B cell (primary cell): ENCODE measurements around the gene MNX1. TPM values are rescaled to one million over a fixed set of nuclear protein-coding genes. Genes with fewer than 3 reads are reported as not detected.

Experiments used
- ATAC-seq: fragments of 200-7000 bp; cut with Tn5 transposase; one replicate; pipeline ENCODE4 v1.10.0; 2021; ENCODE audit warnings: low read depth, mild to moderate bottlenecking, moderate number of reproducible peaks, moderate library complexity
- CTCF ChIA-PET: fragments of 350-600 bp; sonication (Branson Sonifier 250); formaldehyde crosslinking; loops from one replicate; lab custom pipeline; 2021; ENCODE audit warnings: antibody characterized with exemption, inconsistent platforms; lab: Charles Lee
- POLR2A ChIA-PET: fragments of 350-600 bp; sonication (Branson Sonifier 250); formaldehyde crosslinking; loops from one replicate; lab custom pipeline; 2021; ENCODE audit warnings: antibody characterized with exemption; lab: Charles Lee
- DNase-seq: peaks from one replicate; pipeline ENCODE4 v3.0.0; 2013
- H2AFZ ChIP-seq: 2 replicates; pipeline ENCODE4 v1.6.1; 2012; ENCODE audit warnings: mild to moderate bottlenecking, low read depth, low read length; ENCODE audit not compliant: insufficient read depth, poor library complexity, severe bottlenecking
- H3K27ac ChIP-seq, 2 donors: 1 replicate in 1 of 2; 2 replicates in 1 of 2; pipeline ENCODE4 v1.5.1; 2012 to 2013; ENCODE audit warnings: low read length in 2 of 2, mild to moderate bottlenecking in 2 of 2, moderate library complexity in 1 of 2
- H3K27me3 ChIP-seq, 4 experiments: fragments of 200-600 bp in 1 of 4; sonication (generic) in 1 of 4; replicated peaks in 1 of 4; 1 replicate in 2 of 4; 2 replicates in 2 of 4; pipeline versions ENCODE4 v1.6.1 to v1.7.0; 2013 to 2016; ENCODE audit warnings: low read length in 3 of 4, mild to moderate bottlenecking in 2 of 4, mixed read lengths in 1 of 4, moderate library complexity in 1 of 4; ENCODE audit not compliant: insufficient read depth in 4 of 4, control insufficient read depth in 3 of 4; ENCODE audit errors: control extremely low read depth in 1 of 4
- H3K36me3 ChIP-seq, 2 experiments: replicated peaks in 1 of 2; 1 replicate in 1 of 2; 2 replicates in 1 of 2; pipeline versions ENCODE4 v1.6.1 to v1.7.1; 2013; ENCODE audit warnings: low read length in 1 of 2; ENCODE audit not compliant: insufficient read depth in 2 of 2, control insufficient read depth in 1 of 2; ENCODE audit errors: control extremely low read depth in 1 of 2, extremely low read depth in 1 of 2
- H3K4me1 ChIP-seq, 2 donors: fragments of 200-600 bp in 1 of 2; sonication (generic) in 1 of 2; 1 replicate in 1 of 2; 2 replicates in 1 of 2; pipeline versions ENCODE4 v1.5.1 to v1.6.1; 2013 to 2017; ENCODE audit warnings: low read length in 2 of 2; ENCODE audit not compliant: control insufficient read depth in 2 of 2, insufficient read depth in 2 of 2
- H3K4me2 ChIP-seq: replicated peaks from 2 replicates; pipeline ENCODE3; 2012; ENCODE audit warnings: mild to moderate bottlenecking, low read depth, low read length; ENCODE audit not compliant: poor library complexity, severe bottlenecking
- H3K4me3 ChIP-seq, 5 experiments: fragments of 200-600 bp in 1 of 5; sonication (generic) in 1 of 5; 1 replicate in 3 of 5; 2 replicates in 2 of 5; pipeline versions ENCODE4 v1.5.1 to v1.7.0; 2011 to 2016; ENCODE audit warnings: low read length in 4 of 5, mild to moderate bottlenecking in 4 of 5, low read depth in 2 of 5, control low read depth in 1 of 5, moderate library complexity in 1 of 5; ENCODE audit not compliant: insufficient read depth in 1 of 5; ENCODE audit errors: control extremely low read depth in 1 of 5, extremely low read depth in 1 of 5
- H3K79me2 ChIP-seq: fragments of 200-600 bp; sonication (generic); one replicate; pipeline ENCODE4 v1.6.0; 2016; ENCODE audit warnings: low read length; ENCODE audit not compliant: control insufficient read depth, insufficient read depth
- H3K9ac ChIP-seq: fragments of 200-600 bp; sonication (generic); 2 replicates; pipeline ENCODE4 v1.6.1; 2017; ENCODE audit warnings: mild to moderate bottlenecking, low read length, moderate library complexity
- H3K9me3 ChIP-seq, 3 donors: one replicate each; pipeline versions ENCODE4 v1.6.1 to v1.7.1; 2013; ENCODE audit warnings: low read length in 2 of 3; ENCODE audit not compliant: control insufficient read depth in 2 of 3, insufficient read depth in 1 of 3; ENCODE audit errors: control extremely low read depth in 1 of 3
- H4K20me1 ChIP-seq: 2 replicates; pipeline ENCODE4 v1.6.0; 2012; ENCODE audit warnings: mild to moderate bottlenecking, low read length; ENCODE audit not compliant: insufficient read depth, control insufficient read depth, poor library complexity, severe bottlenecking
- H3K27ac Mint-ChIP-seq: one replicate; pipeline ENCODE4 v1.8.0; 2021; ENCODE audit warnings: mixed read lengths
- H3K27me3 Mint-ChIP-seq: one replicate; pipeline ENCODE4 v1.8.0; 2021; ENCODE audit warnings: mixed read lengths
- H3K4me1 Mint-ChIP-seq: one replicate; pipeline ENCODE4 v1.8.0; 2021; ENCODE audit warnings: mixed read lengths
- H3K4me3 Mint-ChIP-seq: one replicate; pipeline ENCODE4 v1.8.0; 2021; ENCODE audit warnings: mixed read lengths
- H3K9me3 Mint-ChIP-seq: one replicate; pipeline ENCODE4 v1.8.0; 2022; ENCODE audit warnings: mixed read lengths; ENCODE audit not compliant: insufficient read depth
- EZH2 ChIP-seq: IDR thresholded peaks from 2 replicates; pipeline ENCODE4 v1.6.1; 2012; ENCODE audit warnings: borderline replicate concordance, low read depth, mild to moderate bottlenecking, moderate library complexity, low read length; ENCODE audit not compliant: insufficient read depth, poor library complexity, severe bottlenecking
- WGBS: methylation state at CpG from one replicate; pipeline ENCODE4 v1.1.5; 2013; ENCODE audit warnings: missing lambda C conversion rate; ENCODE audit not compliant: insufficient coverage; 5-methylcytosine and 5-hydroxymethylcytosine counted together
- intact Hi-C: fragments of 100-400 bp; cut with micrococcal nuclease; formaldehyde crosslinking; loops from one replicate; pipeline ENCODE4 v1.10.0; 2022
- polyA plus RNA-seq: library from polyadenylated mRNA; depleted of rRNA; stranded (reverse); fragments of >200 nt; gene quantifications from 2 replicates; pipeline ENCODE4 v1.2.3, GENCODE V29; 2012
- total RNA-seq, 2 donors: library from RNA; stranded (reverse); fragments of 120-200 nt in 1 of 2; gene quantifications; 1 replicate in 1 of 2; 2 replicates in 1 of 2; pipeline versions ENCODE4 v1.2.3 to v1.2.4, GENCODE V29; 2013 to 2022
- TF ChIP-seq, protein P1 (sequence below): fragments of 200-600 bp; IDR thresholded peaks from one replicate; pipeline ENCODE4 v1.8.0; 2022; ENCODE audit warnings: antibody characterized with exemption, mild to moderate bottlenecking

The MNX1 gene
- total and polyA plus RNA-seq, 2 donors (not counting 1 experiment from before 2014, with no cell fraction given): not detected

DNA sequence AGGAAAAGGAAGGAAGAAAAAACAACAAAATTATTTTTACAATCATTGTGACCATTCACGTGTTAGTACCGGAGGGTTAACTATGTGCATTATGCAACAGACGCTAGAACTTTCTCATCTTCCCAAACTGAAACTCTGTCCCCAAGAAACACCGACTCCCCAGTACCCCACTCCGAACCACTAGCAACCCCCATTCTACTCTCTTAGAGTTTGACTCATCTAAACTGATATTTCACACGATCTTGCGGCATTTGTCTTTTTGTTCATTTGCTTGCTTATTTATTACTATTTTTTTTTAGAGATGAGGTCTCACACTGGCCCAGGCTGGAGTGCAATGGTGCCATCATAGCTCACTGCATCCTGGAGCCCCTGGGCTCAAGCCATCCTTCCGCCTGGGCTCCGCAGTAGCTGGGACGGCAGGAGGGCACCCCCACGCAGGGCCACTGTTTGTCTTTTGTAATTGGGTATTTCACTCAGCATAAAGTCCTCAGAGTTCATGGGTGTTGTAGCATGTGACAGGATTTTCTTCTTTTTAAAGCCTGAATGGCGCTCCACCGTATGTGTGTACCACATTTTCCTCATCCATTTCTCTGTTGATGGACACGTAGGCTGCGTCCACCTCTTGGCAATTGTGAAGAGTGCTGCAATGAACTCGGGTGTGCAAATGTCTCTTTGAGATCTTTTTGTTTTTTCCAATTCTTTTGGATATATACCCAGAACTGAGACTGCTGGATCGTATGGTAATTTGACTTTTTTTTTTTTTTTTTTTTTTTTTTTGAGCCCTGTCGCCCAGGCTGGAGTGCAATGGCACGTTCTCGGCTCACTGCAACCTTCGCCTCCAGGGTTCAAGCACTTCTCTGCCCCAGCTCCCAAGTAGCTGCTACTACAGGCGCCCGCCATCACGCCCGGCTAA, 9.5 kb downstream of the MNX1 start:
- Mint-ChIP-seq H3K9me3 (no peaks in the 10 kb centered on the region), H3K27me3 (peaks cover 60% of the 10 kb centered on the region), H3K4me3 (peak overlapping the region; percentile 73), H3K4me1 (peaks cover 27% of the 10 kb centered on the region), H3K27ac (no peak overlapping the region)
- POLR2A ChIA-PET: no interaction called here
- Histone ChIP-seq H3K27ac (no peak overlapping the region), H3K79me2 (no peaks in the 10 kb centered on the region), H3K9ac (no peak overlapping the region), H2AFZ (no peak overlapping the region), H3K36me3 (no peaks in the 10 kb centered on the region), H3K9me3 (peaks cover 0 to 31% (median 2%) of the 10 kb centered on the region in 3 donors), H3K4me3 (no peak overlapping the region), H4K20me1 (no peaks in the 10 kb centered on the region), H3K4me1 (peaks cover 32 to 44% of the 10 kb centered on the region in 2 donors), H3K4me2 (peak overlapping the region; percentile 94), H3K27me3 (peaks cover 0 to 80% (median 65%) of the 10 kb centered on the region in 4 experiments)
- CTCF ChIA-PET: no interaction called here
- DNase-seq: peak; percentile 38
- WGBS: 9% methylated on average over 7 of the region's 25 CpGs
- ATAC-seq: no peak
- TF ChIP-seq, protein P1, sequence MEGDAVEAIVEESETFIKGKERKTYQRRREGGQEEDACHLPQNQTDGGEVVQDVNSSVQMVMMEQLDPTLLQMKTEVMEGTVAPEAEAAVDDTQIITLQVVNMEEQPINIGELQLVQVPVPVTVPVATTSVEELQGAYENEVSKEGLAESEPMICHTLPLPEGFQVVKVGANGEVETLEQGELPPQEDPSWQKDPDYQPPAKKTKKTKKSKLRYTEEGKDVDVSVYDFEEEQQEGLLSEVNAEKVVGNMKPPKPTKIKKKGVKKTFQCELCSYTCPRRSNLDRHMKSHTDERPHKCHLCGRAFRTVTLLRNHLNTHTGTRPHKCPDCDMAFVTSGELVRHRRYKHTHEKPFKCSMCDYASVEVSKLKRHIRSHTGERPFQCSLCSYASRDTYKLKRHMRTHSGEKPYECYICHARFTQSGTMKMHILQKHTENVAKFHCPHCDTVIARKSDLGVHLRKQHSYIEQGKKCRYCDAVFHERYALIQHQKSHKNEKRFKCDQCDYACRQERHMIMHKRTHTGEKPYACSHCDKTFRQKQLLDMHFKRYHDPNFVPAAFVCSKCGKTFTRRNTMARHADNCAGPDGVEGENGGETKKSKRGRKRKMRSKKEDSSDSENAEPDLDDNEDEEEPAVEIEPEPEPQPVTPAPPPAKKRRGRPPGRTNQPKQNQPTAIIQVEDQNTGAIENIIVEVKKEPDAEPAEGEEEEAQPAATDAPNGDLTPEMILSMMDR: no peak
- no peak for TF ChIP-seq EZH2
- intact Hi-C loops: no loop called here
